CD4-positive, alpha-beta T cell treated with Interleukin-10 for 1 hour (primary cell): ENCODE measurements around the gene MOBP.

Experiments used
- DNase-seq: peaks from one replicate; pipeline ENCODE4 v3.0.0-alpha.2; 2020

The MOBP gene

DNA sequence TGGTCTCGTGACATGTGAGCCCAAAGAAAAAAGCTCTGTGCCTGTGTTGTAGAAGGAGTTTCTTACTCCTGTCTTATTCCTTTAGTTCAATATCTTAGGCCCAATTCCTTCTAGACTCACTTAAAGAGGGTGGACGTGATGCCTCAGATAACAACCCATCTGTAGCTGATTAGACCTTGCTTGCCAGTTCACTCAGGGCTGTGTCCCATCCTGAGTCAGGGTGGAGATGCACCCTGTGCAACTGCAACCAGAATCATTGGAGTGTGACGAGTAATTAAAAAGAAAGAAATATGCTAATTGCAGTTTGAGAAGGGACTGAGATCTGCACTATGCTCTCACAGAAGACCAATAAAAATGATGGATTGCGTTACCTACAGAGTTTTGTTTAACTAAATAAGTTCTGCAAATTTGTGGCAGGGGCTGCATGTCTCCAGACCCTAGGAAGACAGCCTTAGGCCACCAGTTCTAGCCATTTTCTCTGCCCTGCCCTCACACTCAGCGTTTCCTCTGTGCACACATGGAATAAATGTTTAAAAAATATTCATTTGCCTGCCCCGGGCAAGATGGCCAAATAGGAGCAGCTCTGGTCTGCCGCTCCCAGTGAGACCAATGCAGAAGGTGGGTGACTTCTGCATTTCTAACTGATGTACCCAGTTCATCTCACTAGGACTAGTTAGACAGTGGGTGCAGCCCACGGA is 83.0 kb downstream of the MOBP start:
- DNase-seq: no peak
